Ecto neural progenitor cell (in vitro differentiated cells): ENCODE results near the gene HDAC4.
"Not testable (repeated sequence)": the region's sequence is repeated elsewhere in the genome, so short reads cannot be mapped to it uniquely, and the experiment has no call there.

Source experiments
- DNase-seq: peaks from one replicate; pipeline ENCODE4 v3.0.0-alpha.2; 2018; ENCODE audit warnings: low spot score

The HDAC4 gene

DNA sequence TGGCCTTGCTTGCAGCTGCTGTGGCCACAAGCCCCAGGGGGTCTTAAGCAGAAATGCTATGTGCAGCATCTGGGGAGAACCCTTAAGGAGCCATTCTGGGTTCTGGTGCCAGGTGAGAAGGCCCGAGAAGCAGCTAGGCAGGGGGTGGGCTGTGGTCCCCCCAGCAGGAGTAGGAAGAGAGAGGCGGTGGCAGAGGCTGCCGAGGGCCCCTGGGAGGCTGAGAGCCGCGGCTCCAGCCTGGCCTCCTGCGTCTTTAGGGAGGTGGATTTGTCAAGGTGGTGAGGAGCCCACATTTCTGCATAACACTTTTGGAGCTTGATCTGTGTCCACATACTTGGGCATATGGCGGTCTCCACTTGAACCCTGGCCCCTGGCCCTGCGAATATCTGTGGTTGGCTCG, 356.5 kb downstream of the HDAC4 start:
- no peak for DNase-seq

DNA sequence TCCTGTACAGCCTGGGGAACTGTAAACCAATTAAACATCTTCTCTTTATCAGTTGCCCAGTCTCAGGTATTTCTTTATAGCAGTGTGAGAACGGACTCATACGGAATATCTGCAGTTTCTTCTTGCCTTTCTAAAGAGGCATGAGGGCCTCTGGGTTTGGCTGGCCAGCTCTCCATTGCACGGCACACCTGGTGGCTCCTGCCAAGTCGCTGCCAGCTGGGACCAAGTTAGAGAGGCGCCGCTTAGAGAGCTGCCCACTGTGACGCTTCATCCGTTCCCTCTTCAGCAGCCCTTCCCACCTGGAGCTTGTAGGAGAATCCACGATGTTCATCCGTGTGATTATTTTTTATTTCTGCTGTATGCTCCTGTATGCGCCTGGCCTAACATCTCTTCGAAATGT, 357.5 kb downstream of the HDAC4 start:
- DNase-seq, result no peak

DNA sequence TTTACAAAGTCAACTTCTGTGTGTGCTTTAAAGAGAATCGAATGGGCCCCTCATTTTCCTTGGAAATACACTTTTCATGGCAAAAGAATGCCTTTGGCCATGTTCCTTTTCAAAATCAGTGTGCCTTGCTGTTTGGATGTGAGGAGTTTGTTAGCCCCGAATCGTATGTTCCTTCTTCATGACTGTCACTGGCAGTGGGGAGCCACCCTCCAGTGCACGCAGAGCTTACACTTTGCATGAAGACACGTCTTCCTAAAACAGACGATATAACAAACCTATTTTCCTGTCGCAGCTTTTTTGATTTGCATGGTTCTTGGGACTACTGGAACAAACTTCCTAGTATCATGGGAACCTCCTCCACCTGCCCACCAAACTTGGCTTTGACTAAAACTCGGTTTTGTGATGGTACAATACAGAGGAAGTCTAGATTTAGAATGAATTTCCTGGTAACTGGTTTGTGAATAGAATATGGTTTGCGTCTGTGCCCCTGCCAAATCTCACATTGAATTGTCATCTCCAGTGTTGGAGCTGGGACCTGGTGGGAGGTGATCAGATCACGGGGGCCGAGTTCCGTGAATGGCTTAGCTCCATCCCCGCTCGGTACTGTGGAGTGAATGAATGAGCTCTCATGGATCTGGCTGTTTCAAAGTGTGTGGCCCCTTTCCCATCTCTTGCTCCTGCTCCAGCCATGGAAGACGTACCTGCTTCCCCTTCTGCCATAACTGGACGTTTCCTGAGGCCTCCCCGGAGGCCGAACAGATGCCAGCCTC, 358.1 kb downstream of the HDAC4 start:
- DNase-seq, result no peak

DNA sequence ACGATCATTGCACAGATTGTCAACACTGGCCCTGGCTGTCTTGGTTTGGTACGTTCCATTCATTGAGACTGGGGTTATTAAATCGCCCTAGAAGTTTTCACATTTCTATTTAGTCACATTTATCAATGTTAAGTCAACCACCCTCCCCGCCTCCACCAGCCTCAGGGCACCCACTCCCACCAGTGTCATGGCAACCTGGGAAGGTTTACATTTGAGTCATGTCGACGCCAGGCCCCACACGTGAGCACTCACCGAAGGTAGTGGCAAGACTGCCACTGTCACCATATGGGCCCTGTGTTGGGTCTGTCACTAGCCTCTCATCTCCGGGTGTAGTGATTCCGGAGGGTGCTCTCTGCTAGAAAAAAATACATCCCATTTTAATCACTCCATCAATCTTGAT, 358.8 kb downstream of the HDAC4 start:
- no peak for DNase-seq

DNA sequence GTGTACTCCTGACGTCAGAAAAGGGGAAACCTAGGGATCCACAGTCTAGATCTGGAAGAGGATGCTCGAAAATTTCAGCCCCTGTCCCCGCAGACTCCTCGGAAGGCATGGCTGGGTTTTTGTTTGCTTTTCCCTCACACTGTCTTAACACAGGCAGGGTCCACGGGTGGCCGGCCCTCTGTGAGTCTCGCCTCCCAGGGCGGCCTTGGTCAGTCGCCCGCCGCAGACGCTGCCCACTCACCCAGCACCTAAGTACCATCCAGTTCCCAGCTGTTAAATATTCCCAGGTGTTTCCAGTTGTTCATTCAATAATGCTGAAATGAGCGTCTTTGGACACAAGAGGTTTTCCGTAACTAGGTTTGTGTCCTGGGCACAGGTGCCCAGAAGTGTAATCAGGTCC, 359.8 kb downstream of the HDAC4 start:
- no peak for DNase-seq

DNA sequence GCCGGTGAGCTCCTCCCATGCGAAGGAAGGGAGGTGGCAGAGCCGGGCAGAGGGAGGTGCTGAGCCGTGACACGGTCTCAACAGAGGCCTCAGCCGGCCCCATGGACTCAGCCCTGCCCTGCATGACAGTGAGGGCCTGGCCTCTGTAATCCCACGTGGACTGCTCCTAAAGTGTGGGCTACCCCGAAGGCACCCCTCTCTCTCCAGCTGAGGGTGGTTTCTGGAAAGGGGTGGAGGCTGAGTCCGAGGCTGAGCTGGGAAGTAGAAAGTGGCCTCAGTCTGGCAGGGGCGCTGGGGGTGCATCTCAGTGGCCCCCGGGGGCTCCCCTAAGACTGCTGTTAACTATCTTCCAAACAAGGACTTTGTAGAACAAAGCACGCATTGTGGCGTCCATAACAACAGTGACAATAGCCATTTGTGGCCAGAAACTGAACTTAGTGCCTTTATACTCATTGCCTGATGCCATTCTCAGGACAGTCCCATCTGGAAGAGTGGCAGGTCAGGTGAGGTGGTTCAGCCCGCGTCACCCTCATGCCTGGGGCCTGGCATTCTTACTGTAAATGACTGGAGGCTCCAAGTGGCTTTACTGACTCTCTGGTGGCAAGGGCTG, 360.6 kb downstream of the HDAC4 start:
- DNase-seq, result no peak

DNA sequence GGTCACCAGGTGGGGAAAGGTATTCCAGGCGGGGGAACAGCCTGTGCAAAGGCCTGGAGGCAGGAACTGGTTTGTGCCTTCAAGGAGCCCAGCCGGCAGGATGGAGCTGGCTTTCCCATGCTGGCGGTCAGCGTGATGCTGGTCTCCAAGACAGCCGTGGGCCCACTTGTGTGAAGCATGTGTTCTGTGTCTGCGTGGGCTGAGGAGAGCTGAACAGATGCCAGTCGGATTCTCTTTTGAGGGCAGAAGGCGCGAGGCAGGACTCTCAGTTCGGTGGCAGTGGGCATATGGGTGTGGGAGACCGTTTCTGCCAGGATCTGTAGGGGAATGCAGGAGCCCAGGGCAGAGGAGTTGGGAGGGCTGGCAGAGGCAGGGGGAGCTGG, 361.4 kb downstream of the HDAC4 start:
- DNase-seq, result no peak

DNA sequence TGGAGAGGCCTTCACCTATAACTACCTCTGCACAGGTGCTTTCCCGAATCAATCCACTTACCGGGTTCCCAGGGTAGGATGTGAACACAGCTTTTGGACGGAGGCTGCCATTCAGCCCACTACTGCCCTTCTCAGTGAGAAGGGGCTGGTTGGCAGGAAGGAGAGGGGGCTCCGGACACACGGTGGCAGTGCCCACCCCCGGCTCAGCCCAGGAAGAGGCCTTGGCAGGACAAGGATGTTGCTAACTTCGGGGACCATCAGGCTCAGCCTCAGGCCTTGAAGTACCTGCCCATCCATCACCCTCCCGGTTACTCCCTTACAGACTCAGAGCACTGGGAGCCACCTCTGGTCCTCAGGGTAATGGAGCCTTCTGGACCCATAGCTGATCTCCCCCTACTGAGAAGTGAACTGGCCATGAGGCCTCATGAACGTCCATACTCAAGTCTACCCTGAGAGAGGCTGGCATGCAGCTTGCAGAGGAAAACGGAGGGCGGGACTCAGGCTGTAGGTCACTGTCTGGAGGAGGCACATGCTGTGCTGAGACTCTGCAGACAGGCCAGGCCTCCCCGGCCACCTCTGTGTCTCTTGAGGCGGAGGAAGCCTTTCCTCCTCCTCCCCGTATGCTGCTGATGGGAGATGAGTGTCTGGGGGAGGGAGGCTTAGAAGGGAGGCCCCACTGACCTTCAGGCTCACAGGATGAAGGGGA, 361.9 kb downstream of the HDAC4 start:
- no peak for DNase-seq

DNA sequence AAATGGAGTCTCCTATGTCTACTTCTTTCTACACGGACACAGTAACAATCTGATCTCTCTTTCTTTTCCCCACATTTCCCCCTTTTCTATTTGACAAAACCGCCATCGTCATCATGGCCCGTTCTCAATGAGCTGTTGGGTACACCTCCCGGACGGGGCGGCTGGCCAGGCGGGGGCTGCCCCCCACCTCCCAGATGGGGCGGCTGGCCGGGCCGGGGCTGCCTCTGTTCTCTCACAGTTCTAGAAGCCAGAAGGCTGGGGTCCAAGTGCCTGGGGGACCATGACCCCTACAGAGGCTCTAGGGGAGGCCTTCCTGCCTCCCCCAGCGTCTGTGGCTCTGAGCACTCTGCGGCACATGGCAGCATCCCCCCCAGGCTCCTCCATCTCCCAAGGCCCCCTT, 362.5 kb downstream of the HDAC4 start:
- not testable (repeated sequence) for DNase-seq

DNA sequence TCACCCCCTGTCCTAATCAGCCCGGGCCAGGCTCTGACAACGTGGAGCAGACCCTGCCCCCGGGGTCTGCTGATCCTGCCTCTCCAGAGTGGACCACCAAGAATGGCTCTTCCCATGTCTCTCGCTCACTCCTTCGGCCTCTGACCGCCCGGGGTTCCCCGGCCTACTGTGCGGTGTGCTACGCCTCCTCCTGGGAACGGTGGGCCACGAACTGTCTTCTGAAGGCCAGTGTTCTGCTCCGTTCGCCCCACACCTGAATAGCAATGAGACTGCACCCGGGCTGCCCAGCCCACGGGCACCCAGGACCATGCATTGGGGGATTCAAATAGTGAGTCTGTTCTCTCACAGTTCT, 363.3 kb downstream of the HDAC4 start:
- DNase-seq, result no peak

DNA sequence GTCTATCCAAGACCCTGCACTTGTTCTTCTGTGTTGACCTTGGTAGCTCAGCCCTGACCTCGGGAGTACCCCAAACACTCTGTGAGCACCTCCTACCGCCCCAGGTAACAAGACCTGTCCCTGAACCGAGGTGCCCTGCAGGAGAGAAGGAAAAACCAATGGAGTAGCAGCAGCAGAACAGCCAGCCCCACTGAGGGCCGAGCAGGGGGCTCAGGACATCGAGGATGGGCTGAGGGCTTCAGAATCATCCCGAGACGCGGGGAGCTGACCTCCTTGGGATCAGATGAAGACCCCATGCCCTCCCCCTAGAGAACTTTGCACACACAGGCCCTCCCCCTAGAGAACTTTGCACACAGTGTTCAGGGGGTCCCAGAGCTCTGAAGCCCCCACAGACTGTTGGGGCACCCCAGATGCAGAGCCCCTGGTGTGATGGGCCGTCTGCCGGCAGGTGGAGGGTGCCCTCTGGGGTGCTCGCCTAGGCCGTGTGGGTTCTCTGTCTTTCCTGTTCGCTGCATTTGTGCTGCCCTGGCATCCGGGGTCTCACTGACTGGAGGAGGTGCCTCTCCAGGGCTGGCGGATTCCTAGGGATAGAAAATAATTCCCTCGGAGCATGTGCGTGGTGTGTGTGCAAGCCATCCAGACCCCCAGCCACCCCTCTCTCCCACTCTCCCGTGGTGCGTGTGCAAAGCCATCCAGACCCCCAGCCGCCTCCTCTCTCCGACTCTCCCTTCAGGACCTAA, 363.8 kb downstream of the HDAC4 start:
- no peak for DNase-seq

DNA sequence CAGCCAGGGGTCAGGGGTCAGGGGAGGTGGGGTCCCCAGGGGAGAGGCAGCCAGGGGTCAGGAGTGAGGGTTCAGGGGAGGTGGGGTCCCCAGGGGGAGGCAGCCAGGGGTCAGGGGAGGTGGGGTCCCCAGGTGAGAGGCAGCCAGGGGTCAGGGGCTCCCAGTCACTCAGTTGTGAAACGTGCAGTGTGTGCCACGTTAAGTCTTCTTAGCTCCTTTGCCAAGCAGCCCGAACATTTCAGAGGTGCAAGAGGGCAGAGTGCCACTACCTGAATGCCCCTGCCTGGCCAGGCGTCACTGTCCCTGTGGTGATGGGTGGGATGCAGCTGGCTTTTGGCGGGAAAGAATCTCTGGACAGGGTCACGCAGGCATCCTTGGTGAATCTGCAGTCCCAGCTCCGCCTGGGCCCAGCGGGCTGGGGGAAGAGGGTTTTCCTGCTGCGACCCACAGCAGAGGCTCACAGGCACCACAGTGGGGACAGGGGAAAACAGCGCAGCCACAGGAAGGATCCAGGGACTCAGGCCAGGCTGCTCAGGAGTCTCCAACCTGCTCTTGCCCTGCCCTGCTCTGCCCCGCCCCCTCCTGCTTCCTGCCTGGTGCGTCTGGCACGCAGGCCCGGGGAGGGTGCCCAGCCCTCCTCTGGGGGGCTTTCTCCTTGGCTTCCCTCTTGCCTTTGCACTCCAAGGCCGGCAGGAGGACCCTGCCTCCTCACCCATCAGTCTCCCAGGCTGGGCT, 364.7 kb downstream of the HDAC4 start:
- DNase-seq, result no peak

DNA sequence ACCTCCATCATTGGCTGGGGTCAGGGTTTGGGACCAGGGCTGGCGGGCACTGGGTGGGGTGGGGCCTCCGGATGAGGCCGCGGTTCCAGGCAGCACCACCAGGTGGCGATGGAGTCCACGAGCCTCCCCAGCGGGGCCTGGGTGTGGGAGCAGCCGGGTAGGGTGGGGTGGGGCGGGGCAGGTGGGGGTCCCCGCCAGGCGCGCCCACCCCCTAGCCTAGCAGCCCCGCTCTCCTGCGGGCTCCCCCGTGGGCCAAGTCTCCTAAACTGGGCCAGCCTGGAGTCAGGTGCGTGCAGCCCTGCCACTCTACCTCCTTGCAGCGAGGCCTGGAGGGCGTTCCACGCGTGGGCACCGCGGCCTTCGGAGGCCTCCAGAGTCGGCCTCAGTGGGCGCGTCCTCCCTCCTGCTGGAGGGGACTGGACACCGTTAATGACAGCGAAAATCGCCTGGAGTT, 365.4 kb downstream of the HDAC4 start:
- DNase-seq, result peak; percentile 82

DNA sequence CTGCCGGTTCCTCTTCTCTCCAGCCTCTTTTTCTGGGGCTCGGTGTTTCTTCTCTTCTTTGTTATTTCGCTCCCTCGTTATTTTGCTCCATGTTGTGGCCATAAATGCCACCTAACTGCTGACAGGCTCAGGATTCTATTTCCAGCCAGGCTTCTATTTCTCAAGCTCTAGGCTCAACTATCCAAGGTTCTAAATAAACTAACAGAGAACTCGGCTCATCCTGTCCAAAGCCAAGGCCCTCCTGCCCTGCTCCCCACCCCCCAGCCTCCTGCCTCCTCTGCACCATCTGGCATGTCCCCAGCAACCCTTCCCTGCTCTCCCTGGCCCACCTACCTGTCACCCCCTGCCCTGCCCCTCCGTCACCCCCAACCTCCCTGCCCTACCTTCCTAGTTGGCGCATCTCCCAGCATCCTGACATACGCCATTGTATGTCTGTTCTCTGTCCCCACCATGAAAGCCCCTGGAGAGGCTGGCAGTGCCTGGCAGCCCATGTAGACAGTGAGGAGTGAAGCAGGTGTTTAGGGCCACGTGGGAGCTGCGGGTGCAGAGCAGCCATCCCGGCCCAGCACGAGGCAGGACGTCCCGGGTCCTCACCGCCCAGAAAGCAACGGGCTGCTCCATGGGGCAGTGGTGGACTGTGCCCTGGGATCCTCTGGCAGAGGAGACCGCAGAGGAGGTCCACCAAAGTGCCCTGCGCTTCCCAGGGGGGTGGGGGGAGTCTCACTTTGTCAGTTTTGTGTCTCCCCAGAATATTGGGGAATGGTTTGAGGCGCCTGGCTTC, 366.1 kb downstream of the HDAC4 start:
- no peak for DNase-seq

DNA sequence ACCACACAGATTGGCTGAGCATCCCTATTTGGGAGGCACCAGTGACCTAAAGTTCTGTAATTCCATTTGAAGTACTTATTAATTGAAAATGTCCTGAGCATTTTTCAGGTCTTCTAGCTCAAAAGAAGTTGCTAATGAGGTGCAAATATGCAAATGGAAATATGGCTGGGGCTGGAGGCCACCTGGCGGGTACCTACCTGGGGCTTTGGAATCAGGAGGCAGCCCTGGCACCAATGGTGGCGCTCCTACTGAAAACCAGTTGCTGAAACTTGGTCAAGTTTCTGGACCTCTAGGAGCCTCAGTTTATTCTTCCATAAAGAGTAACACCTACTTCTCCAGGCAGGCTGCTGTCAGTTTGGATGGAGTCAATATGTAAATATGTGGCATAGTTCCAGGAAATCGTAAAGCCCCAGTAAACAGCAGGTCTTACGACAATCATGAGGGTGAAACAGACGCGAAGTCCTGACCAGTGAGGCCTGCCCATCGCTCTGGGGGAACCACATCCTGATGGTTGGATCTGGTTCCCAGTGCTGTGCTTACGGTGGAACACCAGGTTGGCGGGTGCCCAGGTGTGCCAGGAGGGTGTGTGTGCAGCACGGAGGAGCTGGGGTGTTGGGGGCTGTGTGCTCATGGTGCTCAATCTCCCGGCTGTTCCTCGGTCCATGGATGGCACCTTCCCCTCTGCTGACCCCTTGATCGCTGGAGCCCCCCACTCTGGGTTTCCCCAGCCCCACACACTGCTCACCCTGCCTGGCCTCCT, 366.8 kb downstream of the HDAC4 start:
- no peak for DNase-seq

DNA sequence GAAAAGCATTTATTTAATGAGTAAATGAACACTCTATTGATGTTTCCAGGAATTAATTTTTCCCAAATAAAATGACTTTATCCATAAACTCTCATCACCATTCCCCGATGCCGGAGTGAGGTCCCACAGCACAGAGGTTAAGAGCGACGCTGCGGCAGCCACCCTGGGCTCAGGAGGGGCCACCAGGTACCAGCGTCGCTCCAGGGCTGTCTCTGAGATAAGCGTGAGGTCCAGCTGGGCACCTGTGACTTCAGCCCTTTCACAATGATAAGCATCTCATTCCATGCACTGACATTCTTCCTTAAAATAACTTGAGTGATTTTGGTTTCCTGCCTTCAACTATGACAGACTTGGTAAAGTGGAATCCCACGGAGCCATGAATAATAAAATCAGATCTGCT, 370.9 kb downstream of the HDAC4 start:
- no peak for DNase-seq

DNA sequence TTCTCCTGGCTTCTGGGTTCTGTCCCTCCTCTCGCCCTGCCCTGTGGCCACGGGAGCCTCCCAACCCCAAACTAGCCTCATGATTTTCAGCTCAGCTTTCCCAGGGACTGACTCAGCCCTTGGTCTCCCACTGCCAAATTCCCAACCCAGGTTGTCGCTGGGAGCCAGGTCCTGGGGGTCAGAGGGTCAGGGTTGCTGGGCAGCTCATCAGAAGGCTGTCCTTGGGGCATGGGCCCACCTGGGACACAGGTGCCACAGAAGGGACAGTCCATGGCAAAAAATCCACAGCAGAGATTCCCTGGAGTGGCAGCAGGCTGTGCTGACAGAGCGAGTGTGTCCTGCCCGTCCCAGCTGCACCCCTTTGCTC, 372.6 kb downstream of the HDAC4 start:
- DNase-seq, result no peak

DNA sequence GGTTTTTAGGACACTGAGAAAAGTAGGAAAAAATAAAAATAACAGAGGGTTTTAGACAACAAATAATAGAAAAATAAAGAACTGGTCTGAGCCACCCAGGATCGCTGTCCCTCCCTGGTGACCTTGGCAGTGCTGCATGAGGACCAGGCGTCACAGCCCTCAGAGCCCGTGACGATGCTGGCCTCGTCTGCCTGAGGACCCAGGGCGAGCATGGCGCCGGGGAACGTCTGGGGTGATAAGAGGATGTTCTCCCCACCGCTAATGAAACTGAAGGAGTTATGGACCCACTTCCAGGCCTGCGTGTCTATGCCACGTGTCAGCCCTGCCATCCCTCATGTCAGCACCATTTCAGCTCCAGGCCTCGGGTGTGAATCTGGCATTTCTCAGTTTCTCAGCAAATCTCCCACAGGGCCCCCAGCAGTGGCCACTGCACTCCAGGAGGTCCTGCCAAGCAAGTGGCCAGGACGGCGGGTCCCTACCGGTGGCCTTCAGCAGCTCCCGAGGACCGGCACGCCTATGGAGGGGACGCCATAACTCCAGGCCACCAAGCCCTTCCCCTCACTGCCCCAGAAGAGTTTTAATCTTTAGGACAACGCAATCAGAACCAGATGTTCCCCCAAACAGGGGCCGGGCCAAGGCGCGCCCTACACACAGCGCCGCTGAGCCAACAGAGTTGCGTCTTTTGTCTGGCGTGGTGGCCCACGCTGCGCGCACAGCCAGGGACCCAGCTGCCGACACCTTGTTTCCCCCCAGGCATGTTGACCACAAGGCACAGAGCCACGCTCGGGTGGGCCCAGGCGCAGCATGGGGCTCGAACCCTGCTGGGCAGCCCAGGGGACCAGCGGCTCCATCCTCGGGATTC, 373.2 kb downstream of the HDAC4 start:
- DNase-seq, result no peak

DNA sequence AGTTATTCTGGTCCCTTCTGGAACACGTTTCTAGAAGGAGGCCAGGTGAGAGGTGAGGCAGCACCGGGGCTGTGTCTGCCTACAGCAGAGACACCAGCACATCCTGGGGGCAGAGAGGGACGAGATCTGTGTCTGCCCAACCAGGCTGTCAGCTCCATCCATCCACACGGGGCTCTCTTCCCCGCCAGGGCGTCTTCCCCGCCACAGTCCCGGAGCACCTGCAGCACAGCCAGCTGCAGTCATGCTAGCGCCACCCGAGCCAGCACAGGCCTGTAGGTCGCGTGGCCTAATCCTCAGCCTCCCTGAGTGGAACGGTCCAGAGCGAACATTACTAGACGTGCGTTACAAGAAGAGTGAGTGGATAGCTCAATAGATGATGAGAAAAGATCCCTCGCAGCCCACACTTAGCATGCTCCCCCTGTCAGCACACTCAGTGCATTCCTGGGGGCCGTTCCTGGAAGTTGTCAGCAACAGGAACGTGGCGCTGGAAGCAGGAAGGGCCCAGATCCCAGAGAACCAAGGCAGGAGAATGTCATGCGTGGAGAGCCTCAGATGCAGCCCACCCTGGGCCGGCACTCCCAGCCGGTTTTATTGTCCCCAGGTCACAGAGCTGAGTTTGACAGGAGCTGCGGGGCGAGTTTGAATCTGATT, 374.0 kb downstream of the HDAC4 start:
- no peak for DNase-seq
